Adrenal gland (tissue), 5 donors: Measurements from ENCODE around the gene RPL28.

ENCODE experiments used
- POLR2A ChIP-seq, 2 donors: fragments of 450-650 bp; IDR thresholded peaks; one replicate each; pipeline ENCODE4 v1.6.1; 2017; ENCODE audit warnings: antibody characterized with exemption in 2 of 2, mild to moderate bottlenecking in 2 of 2, moderate library complexity in 1 of 2
- TF ChIP-seq, protein P1 (sequence below), 6 experiments: fragments of 450-650 bp in 4 of 6; fragments of 200-600 bp in 2 of 6; sonication (generic) in 1 of 6; IDR thresholded peaks; 1 replicate in 5 of 6; 2 replicates in 1 of 6; pipeline versions ENCODE4 v1.5.1 to v1.8.0; 2016 to 2021; ENCODE audit warnings: antibody characterized with exemption in 6 of 6, mild to moderate bottlenecking in 2 of 6, moderate library complexity in 1 of 6
- donor health status: DM: no; HTN: no; CAD: no.

DNA sequence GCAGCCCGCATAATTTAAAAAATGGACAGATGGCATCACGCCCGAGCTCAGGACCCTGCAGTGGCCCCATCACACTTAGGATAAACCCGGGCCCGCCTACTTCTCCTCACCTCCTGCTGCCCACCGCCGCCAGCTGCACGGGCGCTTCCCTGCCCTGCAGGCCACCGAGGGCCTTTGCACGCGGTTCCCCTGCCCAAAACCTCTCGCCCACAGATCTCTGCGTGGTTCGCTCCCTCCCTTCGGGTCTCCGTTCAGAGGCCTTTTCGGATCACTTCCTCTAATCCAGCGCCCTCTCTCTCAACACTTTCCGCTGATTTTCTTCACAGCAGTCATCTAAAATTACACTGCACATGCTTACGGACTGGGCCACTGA lies 55.6 kb downstream of the RPL28 start:
- TF ChIP-seq, protein P1, sequence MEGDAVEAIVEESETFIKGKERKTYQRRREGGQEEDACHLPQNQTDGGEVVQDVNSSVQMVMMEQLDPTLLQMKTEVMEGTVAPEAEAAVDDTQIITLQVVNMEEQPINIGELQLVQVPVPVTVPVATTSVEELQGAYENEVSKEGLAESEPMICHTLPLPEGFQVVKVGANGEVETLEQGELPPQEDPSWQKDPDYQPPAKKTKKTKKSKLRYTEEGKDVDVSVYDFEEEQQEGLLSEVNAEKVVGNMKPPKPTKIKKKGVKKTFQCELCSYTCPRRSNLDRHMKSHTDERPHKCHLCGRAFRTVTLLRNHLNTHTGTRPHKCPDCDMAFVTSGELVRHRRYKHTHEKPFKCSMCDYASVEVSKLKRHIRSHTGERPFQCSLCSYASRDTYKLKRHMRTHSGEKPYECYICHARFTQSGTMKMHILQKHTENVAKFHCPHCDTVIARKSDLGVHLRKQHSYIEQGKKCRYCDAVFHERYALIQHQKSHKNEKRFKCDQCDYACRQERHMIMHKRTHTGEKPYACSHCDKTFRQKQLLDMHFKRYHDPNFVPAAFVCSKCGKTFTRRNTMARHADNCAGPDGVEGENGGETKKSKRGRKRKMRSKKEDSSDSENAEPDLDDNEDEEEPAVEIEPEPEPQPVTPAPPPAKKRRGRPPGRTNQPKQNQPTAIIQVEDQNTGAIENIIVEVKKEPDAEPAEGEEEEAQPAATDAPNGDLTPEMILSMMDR (IDR thresholded peaks at IDR 0.05) = no peak
- TF ChIP-seq POLR2A (IDR thresholded peaks at IDR 0.05) = no peak
